Endodermal cell (in vitro differentiated cells): Measurements from ENCODE around the gene ADARB1. TPM values are rescaled to one million over a fixed set of nuclear protein-coding genes. Genes with fewer than 3 reads are reported as not detected.

Source experiments
- DNase-seq: peaks from one replicate; pipeline ENCODE4 v3.0.0-alpha.2; 2017
- H3K27ac ChIP-seq: 2 replicates; pipeline ENCODE4 v1.5.1; 2013; ENCODE audit warnings: mild to moderate bottlenecking, low read depth, low read length, moderate library complexity
- H3K27me3 ChIP-seq: 2 replicates; pipeline ENCODE4 v1.6.1; 2013; ENCODE audit warnings: mild to moderate bottlenecking, low read length, moderate library complexity; ENCODE audit not compliant: insufficient read depth, control insufficient read depth, poor library complexity, severe bottlenecking
- H3K36me3 ChIP-seq: 2 replicates; pipeline ENCODE4 v1.7.0; 2013; ENCODE audit warnings: mild to moderate bottlenecking, low read length, moderate library complexity; ENCODE audit not compliant: control insufficient read depth, insufficient read depth
- H3K4me1 ChIP-seq: one replicate; pipeline ENCODE4 v1.7.0; 2013; ENCODE audit warnings: low read length; ENCODE audit not compliant: control insufficient read depth, insufficient read depth
- H3K4me3 ChIP-seq: 2 replicates; pipeline ENCODE4 v1.5.1; 2013; ENCODE audit warnings: mild to moderate bottlenecking, low read length, moderate library complexity
- H3K9ac ChIP-seq: 2 replicates; pipeline ENCODE4 v1.6.1; 2013; ENCODE audit warnings: mild to moderate bottlenecking, low read length, moderate library complexity; ENCODE audit not compliant: poor library complexity, severe bottlenecking; ENCODE audit errors: extremely low read depth
- H3K9me3 ChIP-seq: 2 replicates; pipeline ENCODE4 v1.6.1; 2013; ENCODE audit warnings: mild to moderate bottlenecking, low read length, moderate library complexity; ENCODE audit not compliant: control insufficient read depth
- H3K27ac Mint-ChIP-seq: 2 replicates; pipeline ENCODE4 v1.8.0; 2020; ENCODE audit warnings: mixed read lengths
- H3K27me3 Mint-ChIP-seq: 2 replicates; pipeline ENCODE4 v1.8.0; 2021; ENCODE audit warnings: mild to moderate bottlenecking, mixed read lengths; ENCODE audit not compliant: insufficient read depth
- H3K36me3 Mint-ChIP-seq: 2 replicates; pipeline ENCODE4 v1.8.0; 2020; ENCODE audit warnings: low read depth, mixed read lengths
- H3K4me1 Mint-ChIP-seq: 2 replicates; pipeline ENCODE4 v1.8.0; 2020; ENCODE audit warnings: mixed read lengths
- H3K4me3 Mint-ChIP-seq: 2 replicates; pipeline ENCODE4 v1.8.0; 2020; ENCODE audit warnings: mild to moderate bottlenecking, moderate library complexity, mixed read lengths
- H3K9me3 Mint-ChIP-seq: 2 replicates; pipeline ENCODE4 v1.8.0; 2020; ENCODE audit warnings: mild to moderate bottlenecking, mixed read lengths
- CTCF ChIP-seq: fragments of 200-600 bp; sonication (generic); conservative IDR thresholded peaks from 2 replicates; pipeline ENCODE4 v1.5.0; 2021; ENCODE audit warnings: antibody characterized with exemption, mild to moderate bottlenecking
- WGBS, 2 experiments: methylation state at CpG; one replicate each; pipeline versions ENCODE4 v1.1.5 to v1.1.7; 2013; ENCODE audit warnings: missing lambda C conversion rate in 2 of 2, mixed read lengths in 1 of 2; ENCODE audit not compliant: insufficient coverage in 1 of 2, insufficient read length in 1 of 2; 5-methylcytosine and 5-hydroxymethylcytosine counted together
- total RNA-seq, 2 donors: library from RNA; stranded (reverse); fragmentation: NEBNext Ultra II Directional in 1 of 2; extraction: Animal tissue kit (Norgen Biotek cat#: 25700) in 1 of 2; gene quantifications; 2 replicates in 1 of 2; 3 replicates in 1 of 2; pipeline ENCODE4 v1.2.1, GENCODE V29; 2021

Gene ADARB1
- total RNA-seq, 2 donors from 2014 or later = 11.5 to 20.1 TPM

DNA sequence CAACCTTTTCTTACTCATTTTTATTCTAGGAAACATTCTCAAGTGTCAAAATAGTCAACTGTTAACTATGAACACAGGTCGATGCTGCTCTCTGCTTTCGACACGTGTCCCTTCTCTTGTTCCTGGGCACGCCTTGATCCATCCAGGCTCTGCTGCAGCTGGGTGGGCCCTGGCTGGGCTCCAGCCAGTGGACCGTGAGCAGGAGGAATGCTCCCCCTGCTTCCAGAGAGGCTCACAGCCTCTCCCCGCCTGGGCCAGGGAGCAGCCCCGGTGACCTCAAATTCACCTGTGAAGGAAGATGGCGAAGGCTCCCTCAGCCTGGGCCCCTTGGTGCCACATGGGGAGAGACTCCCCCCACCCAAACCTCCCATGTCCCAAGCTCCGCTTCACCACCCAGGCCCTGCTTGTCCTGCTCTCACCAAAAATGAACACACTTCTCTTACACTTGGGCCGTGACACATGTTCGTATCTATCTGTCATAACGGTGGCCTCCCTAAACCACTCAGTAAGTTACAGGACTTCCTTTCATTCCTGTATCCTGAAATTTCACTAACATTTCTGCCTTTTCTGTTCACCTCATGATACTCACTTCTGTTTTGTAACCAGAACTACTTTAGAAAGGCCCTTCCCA is 24.6 kb upstream of the ADARB1 start:
- Mint-ChIP-seq H3K27ac (no peak overlapping the region), H3K36me3 (no peaks in the 10 kb centered on the region), H3K27me3 (peaks cover 13% of the 10 kb centered on the region), H3K9me3 (peaks cover 27% of the 10 kb centered on the region), H3K4me3 (no peak overlapping the region), H3K4me1 (peaks cover 22% of the 10 kb centered on the region)
- WGBS, 2 experiments = 91% methylated on average over 9 to 12 of the region's 12 CpGs
- peaks cover 7% of the 10 kb centered on the region for H3K9me3 ChIP-seq
- H3K27ac ChIP-seq = no peak overlapping the region
- H3K4me1 ChIP-seq = no peaks in the 10 kb centered on the region
- no peak overlapping the region for H3K4me3 ChIP-seq
- no peaks in the 10 kb centered on the region for H3K27me3 ChIP-seq
- peak; percentile 37 for DNase-seq
- no peak overlapping the region for H3K9ac ChIP-seq
- no peak for TF ChIP-seq CTCF
- no peaks in the 10 kb centered on the region for H3K36me3 ChIP-seq

- no peak overlapping the region for H3K27ac Mint-ChIP-seq
Observed at GRCh38 chr21:45050345-45050796, 24.0 kb upstream of the ADARB1 start.

GRCh38 chr21:45050797-45051489 is 23.4 kb upstream of the ADARB1 start:
- no peak for TF ChIP-seq CTCF
- Histone ChIP-seq H3K9me3 (peaks cover 7% of the 10 kb centered on the region), H3K9ac (no peak overlapping the region), H3K27ac (no peak overlapping the region), H3K27me3 (no peaks in the 10 kb centered on the region), H3K4me1 (no peaks in the 10 kb centered on the region), H3K36me3 (no peaks in the 10 kb centered on the region), H3K4me3 (no peak overlapping the region)
- peaks cover 3% of the 10 kb centered on the region for H3K27me3 Mint-ChIP-seq
- H3K27ac Mint-ChIP-seq = no peak overlapping the region
- peaks cover 22% of the 10 kb centered on the region for H3K4me1 Mint-ChIP-seq
- H3K9me3 Mint-ChIP-seq = peaks cover 20% of the 10 kb centered on the region
- H3K4me3 Mint-ChIP-seq = no peak overlapping the region
- 79 to 85% methylated on average over 15 to 19 of the region's 19 CpGs for WGBS, 2 experiments
- DNase-seq = no peak
- H3K36me3 Mint-ChIP-seq = no peaks in the 10 kb centered on the region

More at GRCh38 chr21:45050345-45050796, 24.0 kb upstream of the ADARB1 start:
- no peak overlapping the region for H3K4me3 ChIP-seq
- 83 to 91% methylated on average over 8 to 14 of the region's 14 CpGs for WGBS, 2 experiments
- peaks cover 7% of the 10 kb centered on the region for H3K9me3 ChIP-seq
- no peak overlapping the region for H3K4me3 Mint-ChIP-seq
- H3K36me3 ChIP-seq = no peaks in the 10 kb centered on the region
- H3K9me3 Mint-ChIP-seq = peaks cover 25% of the 10 kb centered on the region
- H3K27me3 ChIP-seq = no peaks in the 10 kb centered on the region
- H3K27ac ChIP-seq = no peak overlapping the region
- H3K36me3 Mint-ChIP-seq = no peaks in the 10 kb centered on the region
- no peak overlapping the region for H3K9ac ChIP-seq
- no peaks in the 10 kb centered on the region for H3K4me1 ChIP-seq
- H3K4me1 Mint-ChIP-seq = peaks cover 22% of the 10 kb centered on the region
- no peak for DNase-seq
- TF ChIP-seq CTCF = no peak
- H3K27me3 Mint-ChIP-seq = peaks cover 7% of the 10 kb centered on the region
